Stimulated activated CD8-positive, alpha-beta memory T cell treated with anti-CD3 and anti-CD28 coated beads, Interleukin-7, amount 100 ng/mL, for 4 hours (primary cell): ENCODE measurements around the gene CASP10.
A peak's percentile ranks its signal among the peaks of the same experiment; 100 is the strongest.
"Not testable (repeated sequence)": the region's sequence is repeated elsewhere in the genome, so short reads cannot be mapped to it uniquely, and the experiment has no call there.

Experiments used
- DNase-seq, 2 donors: peaks; one replicate each; pipeline ENCODE4 v3.0.0-alpha.2; 2020; ENCODE audit warnings: low read depth in 2 of 2

Gene CASP10

DNA sequence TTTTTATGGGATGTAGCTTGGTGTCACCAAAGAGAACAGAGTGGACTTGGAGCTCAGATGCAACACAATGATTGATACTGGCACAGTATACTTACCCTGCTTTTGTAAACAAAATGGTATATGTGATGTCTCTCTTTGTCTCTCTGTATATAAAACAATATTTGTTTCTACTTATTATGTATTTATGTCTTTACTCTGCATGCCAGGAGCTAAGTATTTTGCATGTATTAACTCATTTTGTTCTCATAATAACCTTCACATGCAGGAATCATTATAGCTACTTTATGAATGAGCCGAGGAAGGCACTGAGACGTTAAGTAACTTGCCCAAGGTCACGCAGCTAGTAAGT, 49.5 kb downstream of the CASP10 start:
- no peak for DNase-seq

DNA sequence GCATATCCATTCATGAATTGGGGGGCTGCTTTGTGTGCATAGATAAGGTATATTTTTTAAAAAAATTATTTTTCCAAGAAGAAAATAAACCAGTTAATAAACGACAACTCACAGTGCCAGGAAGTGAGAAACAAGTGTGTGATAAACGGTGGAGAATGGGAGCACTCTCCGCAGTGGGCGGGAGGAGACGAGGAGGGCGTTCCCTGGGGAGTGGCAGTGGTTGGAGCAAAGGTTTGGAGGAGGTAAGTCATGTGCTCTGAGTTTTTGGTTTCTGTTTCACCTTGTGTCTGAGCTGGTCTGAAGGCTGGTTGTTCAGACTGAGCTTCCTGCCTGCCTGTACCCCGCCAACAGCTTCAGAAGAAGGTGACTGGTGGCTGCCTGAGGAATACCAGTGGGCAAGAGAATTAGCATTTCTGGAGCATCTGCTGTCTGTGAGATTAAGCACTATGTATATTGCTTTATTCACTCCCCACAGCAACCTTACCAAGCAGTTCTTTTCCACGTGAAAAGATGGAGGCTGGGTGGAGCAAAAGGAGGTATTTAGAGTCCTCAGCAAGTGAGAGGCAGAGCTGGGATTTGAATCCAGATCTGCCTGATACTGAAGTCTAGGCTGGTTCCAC, 50.4 kb downstream of the CASP10 start:
- DNase-seq: peak; percentile 77 to 79

DNA sequence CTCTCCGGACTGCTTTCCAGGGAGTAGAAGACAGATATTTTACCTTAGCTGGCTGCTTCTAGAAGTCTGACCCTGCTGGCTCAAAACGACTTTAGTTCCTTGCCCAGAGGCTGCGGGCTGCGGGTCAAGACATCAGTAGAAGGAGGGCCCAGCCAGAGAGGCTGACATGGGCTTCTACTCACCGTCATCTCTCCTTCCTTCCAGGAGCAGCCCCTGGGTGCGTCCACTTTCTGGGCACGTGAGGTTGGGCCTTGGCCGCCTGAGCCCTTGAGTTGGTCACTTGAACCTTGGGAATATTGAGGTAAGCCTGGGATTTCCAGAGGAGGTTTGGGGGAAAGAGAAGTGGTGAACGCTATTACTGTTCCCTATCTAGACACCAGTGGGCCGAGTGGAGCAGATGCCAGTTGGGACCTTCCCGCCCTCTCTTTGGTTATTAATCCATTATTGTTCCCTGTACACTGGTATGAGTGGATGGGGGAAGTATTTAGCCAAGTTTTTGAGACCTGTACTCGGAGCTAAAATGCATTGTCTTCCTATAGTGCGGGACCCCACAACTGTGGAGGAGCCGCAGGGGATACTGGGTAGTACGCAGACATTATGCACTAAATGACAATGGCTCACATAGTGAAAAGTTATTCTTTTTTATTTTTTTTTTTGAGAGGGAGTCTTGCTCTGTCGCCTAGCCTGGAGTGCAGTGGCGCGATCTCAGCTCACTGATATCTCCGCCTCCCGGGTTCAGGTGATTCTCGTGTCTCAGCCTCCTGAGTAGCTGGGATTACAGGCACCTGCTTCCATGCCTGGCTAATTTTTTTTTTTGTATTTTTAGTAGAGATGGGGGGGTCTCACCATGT, 51.1 kb downstream of the CASP10 start:
- no peak for DNase-seq

DNA sequence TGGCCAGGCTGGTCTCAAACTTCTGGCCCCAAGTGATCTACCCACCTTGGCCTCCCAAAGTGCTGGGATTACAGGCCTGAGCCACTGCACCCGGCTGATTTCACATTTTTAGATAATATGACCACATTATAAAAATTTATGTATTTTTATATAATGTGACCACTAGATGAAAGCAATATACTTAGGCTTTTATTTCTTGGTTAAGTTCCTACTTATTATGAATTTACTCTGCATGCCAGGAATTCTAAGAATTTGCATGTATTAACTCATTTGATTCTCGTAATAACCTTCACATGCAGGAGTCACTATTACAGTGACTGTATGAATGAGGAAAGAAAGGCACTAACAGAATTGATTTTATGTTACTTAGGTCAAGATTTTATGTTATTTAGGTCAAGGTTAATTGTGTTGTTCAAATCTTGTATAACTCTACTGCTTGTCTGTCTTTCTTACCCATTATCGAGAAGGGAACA, 51.8 kb downstream of the CASP10 start:
- no peak for DNase-seq

DNA sequence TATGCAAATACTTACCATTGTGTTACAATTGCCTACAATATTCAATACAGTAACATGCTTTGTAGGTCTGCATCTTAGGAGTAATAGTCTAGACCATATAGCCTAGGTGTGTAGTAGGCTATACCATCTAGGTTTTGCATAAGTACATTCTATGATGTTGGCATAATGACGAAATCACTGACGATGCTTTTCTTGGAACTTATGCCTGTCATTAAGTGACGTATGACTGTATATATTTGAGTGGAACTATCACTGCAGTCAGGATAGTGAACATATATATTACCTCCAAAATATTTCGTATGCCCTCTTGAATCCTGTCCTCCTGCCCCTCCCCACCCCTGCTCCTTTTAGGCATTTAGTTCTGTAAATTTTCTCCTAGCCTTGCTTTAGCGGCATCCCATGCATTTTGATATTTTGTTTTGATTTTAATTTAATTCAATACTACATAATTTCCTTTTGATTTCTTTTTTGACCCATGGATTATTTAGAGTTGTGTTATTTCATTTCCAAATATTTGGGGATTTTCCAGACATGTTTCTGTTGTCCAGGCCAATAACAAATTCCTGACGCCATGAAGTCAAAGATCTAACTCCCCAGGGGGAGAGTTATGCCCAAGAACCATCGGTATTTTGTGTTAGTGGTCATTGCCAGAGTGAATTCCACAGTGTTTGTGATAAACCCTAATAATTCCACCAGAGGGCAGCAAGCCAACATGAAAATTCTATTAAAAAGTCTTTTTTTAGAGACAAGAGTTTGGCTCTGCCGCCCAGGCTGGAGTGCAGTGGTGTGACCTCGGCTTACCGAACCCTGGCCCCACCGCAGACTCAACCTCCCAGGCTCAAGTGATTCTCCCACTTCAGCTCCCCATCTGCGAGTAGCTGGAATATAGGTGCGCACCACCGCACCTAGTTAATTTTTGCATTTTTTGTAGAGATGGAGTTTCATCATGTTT, 53.2 kb downstream of the CASP10 start:
- DNase-seq: no peak

DNA sequence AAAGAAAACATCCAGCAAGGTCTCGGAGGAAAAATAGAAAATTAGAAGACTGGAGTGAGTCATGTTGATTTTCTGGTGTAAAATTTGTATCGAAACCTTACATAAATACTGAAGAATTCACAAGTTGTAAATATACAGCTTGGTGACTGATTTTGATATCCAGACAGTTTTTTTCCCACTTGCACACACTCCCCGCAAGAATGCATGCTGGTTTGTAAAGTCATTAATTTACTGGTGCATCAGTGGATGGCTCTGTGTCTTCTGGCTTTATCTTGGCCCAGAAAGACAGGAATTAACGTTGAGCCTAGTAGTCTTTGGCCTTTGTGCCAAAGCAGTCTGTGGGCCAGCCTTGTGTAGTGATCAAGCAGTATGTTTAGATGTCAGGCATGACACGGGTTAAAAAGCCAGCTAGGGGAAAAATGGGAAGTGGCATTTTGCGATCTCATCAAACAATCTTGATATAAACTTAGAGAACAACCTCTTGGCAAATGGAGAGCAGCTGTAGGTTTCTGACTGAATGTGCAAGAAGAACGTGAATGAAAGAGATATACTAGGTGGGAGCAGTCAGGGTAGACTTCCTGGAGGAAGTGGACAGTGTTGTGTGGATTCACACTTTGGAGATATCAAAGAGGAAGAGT, 54.7 kb downstream of the CASP10 start:
- DNase-seq: no peak

DNA sequence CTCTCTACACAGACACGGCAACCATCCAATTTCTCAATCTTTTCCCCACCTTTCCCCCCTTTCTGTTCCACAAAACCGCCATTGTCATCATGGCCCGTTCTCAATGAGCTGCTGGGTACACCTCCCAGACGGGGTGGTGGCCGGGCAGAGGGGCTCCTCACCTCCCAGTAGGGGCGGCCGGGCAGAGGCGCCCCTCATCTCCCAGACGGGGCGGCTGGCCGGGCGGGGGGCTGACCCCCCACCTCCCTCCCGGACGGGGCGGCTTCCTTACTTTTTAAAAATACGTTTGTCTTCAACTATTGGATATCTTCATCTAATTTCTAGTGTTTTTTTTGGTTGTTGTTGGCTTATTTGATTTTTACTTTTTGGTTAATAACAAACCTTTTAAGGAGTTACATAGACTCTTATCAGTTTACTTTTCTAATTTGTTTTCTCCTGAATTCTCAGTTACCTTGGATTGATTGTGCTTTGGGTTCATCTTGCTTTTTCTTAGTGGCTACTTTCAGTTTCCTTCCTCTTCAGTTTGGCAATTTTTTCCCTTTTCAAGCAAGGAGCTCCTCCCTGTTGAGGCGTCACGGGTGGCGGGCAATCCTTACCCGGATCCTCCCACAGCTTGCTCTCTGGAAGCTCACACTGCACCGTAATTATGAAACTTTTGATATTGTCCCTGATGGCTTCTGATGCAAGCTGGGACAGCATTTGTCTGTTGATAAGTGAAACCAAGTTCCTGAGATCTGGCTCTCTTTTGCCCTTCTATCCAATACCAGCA, 56.4 kb downstream of the CASP10 start:
- not testable (repeated sequence) for DNase-seq

DNA sequence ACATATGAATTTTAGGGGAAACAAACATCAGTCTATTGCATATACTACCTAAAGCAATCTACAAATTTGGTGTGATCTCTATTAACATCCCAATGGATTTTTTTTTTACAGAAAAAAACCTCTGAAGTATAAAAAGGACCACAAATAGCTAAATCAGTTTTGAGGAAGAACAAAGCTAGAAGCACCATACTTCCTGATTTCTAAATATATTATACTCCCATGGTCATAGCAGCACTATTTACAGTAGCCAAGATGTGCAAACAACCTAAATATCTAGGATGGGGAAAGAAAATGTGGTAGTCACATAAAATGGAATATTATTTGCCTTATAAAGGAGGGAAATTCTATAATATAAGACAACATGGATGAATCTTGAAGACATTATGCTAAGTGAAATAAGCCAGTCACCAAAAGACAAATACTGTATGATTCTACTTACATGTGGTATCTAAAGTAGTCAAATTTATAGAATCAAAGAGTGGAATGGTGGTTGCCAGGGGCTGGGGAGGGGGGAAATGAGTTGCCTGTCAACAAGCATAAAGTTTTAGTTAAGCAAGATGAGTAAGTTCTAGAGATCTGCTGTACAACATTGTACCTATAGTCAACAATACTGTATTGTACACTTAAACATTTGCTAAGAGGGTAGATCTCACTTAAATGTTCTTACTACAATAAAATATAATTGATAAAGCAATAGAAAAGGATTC, 59.8 kb downstream of the CASP10 start:
- DNase-seq: no peak

DNA sequence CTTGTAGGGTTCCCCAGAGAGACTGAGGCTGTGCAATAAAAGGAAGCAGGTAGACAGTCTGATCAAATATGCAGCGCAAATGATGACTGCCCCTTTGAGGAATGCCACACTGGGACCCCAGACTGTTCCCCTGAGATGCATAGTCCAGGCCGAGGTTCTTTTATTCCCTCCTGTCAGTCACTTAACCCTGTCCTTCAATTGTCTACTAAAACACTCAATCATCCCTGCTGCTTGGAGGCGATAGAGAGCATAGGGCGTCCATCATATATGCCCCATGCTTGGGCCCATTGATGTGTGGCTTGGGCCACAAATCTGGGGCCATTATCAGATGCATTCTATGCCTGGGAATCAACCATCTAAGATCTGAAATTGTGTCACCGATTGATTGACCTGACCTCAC, 61.9 kb downstream of the CASP10 start:
- DNase-seq: no peak

DNA sequence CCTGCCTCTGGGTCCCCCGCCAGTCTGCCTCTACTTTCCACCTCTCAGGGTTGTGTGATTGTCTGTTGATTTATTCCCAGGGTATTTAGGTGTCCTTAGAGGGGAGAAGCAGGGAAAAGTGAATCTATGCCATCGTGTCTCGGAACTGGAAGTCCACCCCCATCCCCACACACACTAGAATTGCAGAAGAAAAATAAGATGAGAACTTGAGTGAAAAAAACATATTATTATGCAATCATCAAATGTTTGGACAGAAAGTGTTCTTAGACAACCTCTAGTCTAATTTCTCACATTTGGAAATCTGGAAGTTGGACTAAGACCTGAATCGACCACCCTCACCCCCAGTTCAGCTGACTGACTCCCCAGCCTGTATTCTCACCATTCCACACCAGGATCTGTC, 63.3 kb downstream of the CASP10 start:
- DNase-seq: no peak

DNA sequence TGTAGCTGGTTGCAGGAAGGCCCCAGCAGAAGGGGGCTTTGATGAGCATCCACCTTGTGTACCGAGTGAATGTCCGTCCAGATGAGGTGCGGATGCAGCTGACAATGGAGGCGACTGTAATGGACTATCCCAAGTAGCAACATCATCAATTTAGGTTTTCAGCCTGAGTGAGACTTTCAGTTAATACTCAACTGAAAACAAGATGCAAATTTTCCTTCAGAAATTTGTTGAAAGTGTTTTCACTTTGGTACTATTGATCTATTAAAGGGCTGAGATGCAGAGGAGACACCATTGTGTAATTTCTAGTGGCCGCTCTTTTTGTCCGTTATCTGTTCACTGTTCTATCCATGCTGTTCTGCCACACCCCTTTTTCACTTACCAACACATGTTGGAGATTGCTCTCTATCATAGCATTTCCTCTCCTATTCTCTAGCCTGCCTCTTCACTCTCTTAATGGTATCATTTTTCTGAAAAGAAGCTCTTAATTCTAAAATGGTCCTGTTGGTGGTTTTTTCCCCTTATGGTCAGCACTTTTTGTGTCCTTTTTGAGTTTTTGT, 65.4 kb downstream of the CASP10 start:
- no peak for DNase-seq

DNA sequence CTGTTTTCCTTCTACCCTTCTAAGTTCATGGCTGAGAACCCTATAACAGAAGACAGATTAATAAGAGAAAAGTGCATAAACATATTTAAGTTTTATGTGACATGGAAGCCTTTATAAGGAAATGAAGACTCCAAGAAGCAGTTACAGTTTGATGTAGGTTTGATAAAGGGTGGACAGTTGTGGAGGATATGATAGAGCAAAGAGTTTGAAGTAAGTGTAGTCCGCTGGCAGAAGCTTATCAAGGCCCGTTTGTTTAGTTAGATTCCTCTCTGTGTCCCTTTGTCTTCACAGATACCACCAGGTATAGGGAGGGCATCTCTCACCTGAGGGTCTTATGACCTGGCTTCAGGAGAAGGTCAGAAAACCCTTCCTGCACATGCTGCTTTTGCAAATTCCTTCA, 66.9 kb downstream of the CASP10 start:
- DNase-seq: no peak

DNA sequence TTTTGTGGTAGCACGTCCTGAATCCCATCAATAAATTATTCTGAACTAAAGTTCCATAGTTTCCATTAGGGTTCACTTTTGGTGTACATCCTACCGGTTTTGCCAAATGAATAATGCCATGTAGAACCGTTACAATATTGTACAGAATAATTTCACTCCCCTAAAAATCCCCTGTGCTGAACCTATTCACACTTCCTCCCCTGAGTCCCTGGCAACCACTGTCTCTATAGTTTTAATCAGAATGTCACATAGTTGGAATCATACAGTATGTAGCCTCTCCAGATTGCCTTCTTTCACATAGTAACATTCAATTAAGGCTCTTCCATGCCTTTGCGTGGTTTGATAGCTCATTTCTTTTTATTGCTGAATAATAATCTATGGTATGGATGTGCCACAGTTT, 67.8 kb downstream of the CASP10 start:
- DNase-seq: no peak

DNA sequence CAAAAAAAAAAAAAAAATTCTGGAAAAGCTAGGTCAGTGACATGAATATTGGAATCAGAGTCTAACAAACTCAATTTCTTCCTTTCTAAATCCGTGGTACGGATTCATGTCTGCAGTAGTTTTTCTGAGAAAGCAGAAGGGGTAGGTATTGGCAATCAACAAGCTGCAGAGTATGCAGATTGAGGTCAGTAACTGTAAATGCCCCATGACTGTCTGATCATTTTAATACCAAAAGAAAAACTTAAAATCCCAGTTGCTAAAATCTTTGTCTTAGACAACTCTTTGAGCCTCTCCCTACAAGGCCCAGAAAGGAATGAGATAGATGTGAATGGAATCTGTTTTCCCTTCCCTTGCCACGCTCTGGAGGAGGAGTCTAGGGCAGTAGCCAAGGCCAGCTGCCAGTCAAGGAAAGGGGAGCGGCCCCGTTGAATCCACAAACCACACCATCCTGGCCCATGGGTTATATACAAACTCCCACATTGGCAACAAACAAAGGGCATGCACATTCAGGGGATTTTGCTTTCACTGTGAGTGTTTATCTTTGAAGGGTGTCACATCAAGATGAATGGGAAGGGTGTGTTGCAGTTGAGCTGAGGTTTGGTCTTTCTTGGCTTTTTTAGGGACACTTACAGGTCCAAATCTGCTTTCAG, 71.3 kb downstream of the CASP10 start:
- no peak for DNase-seq

DNA sequence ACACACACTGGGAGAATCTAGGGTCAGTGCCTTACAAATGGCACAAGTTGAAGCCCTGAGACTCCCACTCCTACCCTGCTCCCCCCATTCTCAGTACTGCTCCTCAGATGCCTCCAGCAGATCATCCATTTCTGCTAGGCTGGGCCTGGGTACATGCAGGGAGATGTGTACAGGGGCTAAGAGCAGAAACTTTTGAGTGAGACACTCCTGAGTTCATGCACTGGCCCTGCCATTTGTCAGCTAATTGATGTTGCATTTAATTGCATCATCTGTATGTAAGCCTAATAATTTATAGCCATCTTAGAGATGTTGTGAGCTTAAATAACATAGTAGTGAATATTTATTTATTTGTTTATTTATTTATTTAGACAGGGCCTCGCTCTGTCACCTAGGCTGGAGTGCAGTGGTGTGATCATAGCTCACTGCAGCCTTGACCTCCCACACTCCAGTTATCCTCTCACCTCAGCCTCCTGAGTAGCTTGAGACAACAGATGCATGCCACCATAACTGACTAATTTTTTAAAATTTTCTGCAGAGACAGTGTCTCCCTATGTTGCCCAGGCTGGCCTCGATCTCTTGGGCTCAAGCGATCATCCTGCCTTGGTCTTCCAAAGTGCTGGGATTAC, 72.6 kb downstream of the CASP10 start:
- DNase-seq: no peak

DNA sequence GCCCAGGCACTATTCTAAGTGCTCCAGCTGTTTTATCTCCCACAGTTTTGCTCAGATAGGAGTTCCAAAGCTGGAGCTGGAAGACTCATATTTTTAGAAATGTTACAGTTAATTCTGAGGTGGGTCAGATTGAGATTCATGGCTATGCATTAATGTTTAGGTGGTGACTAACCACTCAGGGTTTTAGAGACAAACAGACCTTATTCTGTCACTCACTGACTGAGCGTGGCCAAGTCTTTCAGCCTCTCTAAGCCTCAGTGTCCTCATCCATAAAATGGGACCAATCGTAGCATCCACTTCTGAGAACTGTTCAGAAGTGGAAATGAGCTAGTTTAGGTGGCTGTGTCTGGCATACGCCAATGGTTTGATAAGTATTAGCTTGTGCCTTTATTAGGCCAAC, 73.1 kb downstream of the CASP10 start:
- no peak for DNase-seq

DNA sequence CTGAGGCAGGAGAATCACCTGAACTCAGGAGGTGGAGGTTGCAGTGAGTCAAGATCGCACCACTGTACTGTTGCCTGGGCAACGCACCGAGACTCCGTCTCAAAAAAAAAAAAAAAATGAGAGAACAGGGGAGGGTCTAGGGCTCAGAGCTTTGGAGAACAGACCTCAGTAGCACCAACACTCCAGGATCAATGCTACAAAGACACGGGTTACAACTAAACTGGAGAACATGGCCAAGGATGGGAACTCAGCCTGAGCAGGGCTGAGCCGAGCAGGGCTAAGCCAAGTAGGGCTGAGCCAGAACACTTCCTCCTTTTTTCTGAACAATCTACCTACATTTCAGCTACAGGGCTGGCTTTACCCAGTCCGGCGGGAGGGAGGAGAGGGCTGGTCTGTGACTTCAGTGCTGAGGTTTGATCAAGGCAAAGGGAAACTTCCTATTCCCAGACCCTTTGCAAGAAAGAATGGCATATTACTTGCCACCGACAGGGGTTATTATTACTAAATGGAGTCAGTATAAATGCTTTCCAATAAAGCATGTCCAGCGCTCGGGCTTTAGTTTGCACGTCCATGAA, 74.5 kb downstream of the CASP10 start:
- no peak for DNase-seq

DNA sequence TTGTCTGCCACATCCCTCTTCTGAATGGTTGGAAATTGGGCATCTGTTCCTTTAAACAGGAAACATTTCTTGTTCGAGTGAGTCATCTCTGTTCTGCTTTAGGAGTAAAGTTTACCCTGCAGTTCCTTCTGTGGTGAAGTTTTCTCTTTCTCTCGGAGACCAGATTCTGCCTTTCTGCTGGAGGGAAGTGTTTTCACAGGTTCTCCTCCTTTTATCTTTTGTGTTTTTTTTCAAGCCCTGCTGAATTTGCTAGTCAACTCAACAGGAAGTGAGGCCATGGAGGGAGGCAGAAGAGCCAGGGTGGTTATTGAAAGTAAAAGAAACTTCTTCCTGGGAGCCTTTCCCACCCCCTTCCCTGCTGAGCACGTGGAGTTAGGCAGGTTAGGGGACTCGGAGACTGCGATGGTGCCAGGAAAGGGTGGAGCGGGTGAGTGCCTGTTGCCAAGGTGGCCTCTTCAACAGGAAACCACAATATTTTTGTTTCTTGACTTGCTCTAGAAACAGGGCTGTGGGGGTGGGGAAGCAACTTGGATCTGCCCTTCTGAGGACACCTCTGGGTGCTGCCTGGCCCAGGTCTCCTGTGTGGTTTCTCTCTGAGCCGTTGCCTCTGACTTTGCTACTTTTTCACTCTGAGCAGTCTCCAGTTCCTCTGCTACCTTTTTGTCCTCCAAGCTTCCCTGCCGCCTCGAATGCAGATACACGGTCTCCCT, 75.2 kb downstream of the CASP10 start:
- DNase-seq: peak; percentile 75 to 81
